Right lobe of liver (tissue), 6 donors: ENCODE results near the gene TSC22D1. TPM values are rescaled to one million over a fixed set of nuclear protein-coding genes. Genes with fewer than 3 reads are reported as not detected.

Experiments
- ATAC-seq, 4 donors: fragments of 200-7000 bp; cut with Tn5 transposase; one replicate each; pipeline ENCODE4 v1.9.1; 2020; ENCODE audit warnings: mild to moderate bottlenecking in 4 of 4, moderate library complexity in 4 of 4
- DNase-seq, 3 donors: peaks; one replicate each; pipeline ENCODE4 v3.0.0-alpha.2; 2020
- H3K27ac ChIP-seq, 3 donors: fragments of 200-600 bp; one replicate each; pipeline ENCODE4 v1.8.0; 2022
- H3K27me3 ChIP-seq, 2 donors: fragments of 200-600 bp; one replicate each; pipeline ENCODE4 v1.8.0; 2022
- H3K36me3 ChIP-seq, 4 donors: fragments of 200-600 bp; sonication (generic) in 1 of 4; one replicate each; pipeline versions ENCODE4 v1.5.1 to v1.8.0; 2017 to 2022; ENCODE audit warnings: control low read depth in 1 of 4
- H3K4me1 ChIP-seq, 4 donors: fragments of 200-600 bp; sonication (generic) in 1 of 4; one replicate each; pipeline versions ENCODE4 v1.5.1 to v1.8.0; 2017 to 2022; ENCODE audit warnings: control low read depth in 1 of 4
- H3K4me3 ChIP-seq, 3 donors: fragments of 200-600 bp; one replicate each; pipeline ENCODE4 v1.8.0; 2022
- H3K9me3 ChIP-seq, 4 donors: fragments of 200-600 bp; sonication (generic) in 1 of 4; one replicate each; pipeline versions ENCODE4 v1.5.1 to v1.8.0; 2017 to 2022; ENCODE audit warnings: control low read depth in 1 of 4
- CTCF ChIP-seq, 4 donors: fragments of 200-600 bp in 3 of 4; fragments of 450-650 bp in 1 of 4; IDR thresholded peaks; one replicate each; pipeline versions ENCODE4 v1.5.1 to v1.8.0; 2016 to 2022; ENCODE audit warnings: antibody characterized with exemption in 4 of 4, mild to moderate bottlenecking in 2 of 4
- POLR2A ChIP-seq: fragments of 450-650 bp; IDR thresholded peaks from one replicate; pipeline ENCODE4 v1.6.1; 2017; ENCODE audit warnings: antibody characterized with exemption, mild to moderate bottlenecking
- WGBS: methylation state at CpG from one replicate; pipeline ENCODE4 v1.1.6; 2018; ENCODE audit warnings: low coverage, low lambda C conversion rate; ENCODE audit not compliant: insufficient coverage; ENCODE audit errors: missing lambda C conversion rate; 5-methylcytosine and 5-hydroxymethylcytosine counted together
- intact Hi-C, 2 donors: fragments of 100-400 bp; cut with DNase I; formaldehyde crosslinking; loops; one replicate each; pipeline versions ENCODE4 v1.11.2 to v1.14.1; 2022
- total RNA-seq, 6 experiments: library from RNA; depleted of rRNA in 2 of 6; stranded (reverse); fragments of >200 nt in 2 of 6; fragmentation: NEBNext Ultra II Directional in 3 of 6; extraction: Animal tissue kit (Norgen Biotek cat#: 25700) in 3 of 6; gene quantifications; one replicate each; pipeline versions ENCODE4 v1.1.0 to v1.2.4, GENCODE V29; 2016 to 2023
- donor health status: DM: no; HTN: yes; CAD: no.
- donor health status: DM: no; HTN: no; CAD: no.
- donor health status: DM: no; HTN: no; CAD: no.
- donor health status: DM: no; HTN: yes; CAD: no.
- donor health status: DM: no; HTN: yes; CAD: no.

The TSC22D1 gene
- total RNA-seq, 6 experiments from 2014 or later, result 21.2 to 44.4 (median 27.9) TPM

DNA sequence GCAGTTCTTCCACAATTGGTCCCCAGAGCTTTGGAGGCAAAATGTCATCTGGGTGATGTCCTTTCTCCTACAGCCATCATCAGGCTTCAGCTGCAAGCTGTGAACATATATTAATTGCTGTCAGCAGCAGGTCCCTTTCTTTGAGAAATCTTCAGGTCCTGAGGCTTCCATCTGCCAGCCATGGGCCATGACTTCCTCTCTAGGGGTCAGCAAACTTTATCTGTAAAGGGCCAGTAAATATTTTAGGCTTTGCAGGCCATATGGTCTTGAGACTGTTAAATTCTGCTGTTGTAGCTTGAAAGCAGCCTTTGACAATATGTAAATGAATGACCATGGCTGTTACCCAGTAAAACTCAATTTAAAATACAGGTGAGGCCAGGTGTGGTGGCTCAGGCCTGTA, 175.4 kb downstream of the TSC22D1 start:
- no peaks in the 10 kb centered on the region for H3K27me3 ChIP-seq
- H3K9me3 ChIP-seq, result no peaks in the 10 kb centered on the region
- no peaks in the 10 kb centered on the region for H3K36me3 ChIP-seq
- no peak for ATAC-seq
- DNase-seq, result no peak
- H3K4me1 ChIP-seq, result peaks cover 0 to 36% (median 5%) of the 10 kb centered on the region in 4 donors
- intact Hi-C loops, result no loop called here
- TF ChIP-seq POLR2A (no peak), CTCF (IDR thresholded peaks at IDR 0.05) (no peak)
- no peak overlapping the region for H3K27ac ChIP-seq
- H3K4me3 ChIP-seq, result no peak overlapping the region

GRCh38 chr13:44399074-44399473, 177.1 kb downstream of the TSC22D1 start:
- no peaks in the 10 kb centered on the region for H3K27me3 ChIP-seq
- H3K9me3 ChIP-seq, result no peaks in the 10 kb centered on the region
- DNase-seq (peak in 1 of 3 donors; percentile 28), ATAC-seq (no peak)
- H3K4me1 ChIP-seq, result peaks cover 0 to 36% (median 5%) of the 10 kb centered on the region in 4 donors
- H3K36me3 ChIP-seq, result no peaks in the 10 kb centered on the region
- no peak overlapping the region for H3K27ac ChIP-seq
- no peak for TF ChIP-seq CTCF (IDR thresholded peaks at IDR 0.05)
- TF ChIP-seq POLR2A, result no peak
- 53% methylated on average over 3 of the region's 3 CpGs for WGBS
- H3K4me3 ChIP-seq, result no peak overlapping the region
- intact Hi-C loops, result no loop called here

GRCh38 chr13:44398606-44399005, 177.5 kb downstream of the TSC22D1 start:
- peaks cover 0 to 39% (median 5%) of the 10 kb centered on the region in 4 donors for H3K4me1 ChIP-seq
- H3K27ac ChIP-seq, result no peak overlapping the region
- H3K27me3 ChIP-seq, result no peaks in the 10 kb centered on the region
- DNase-seq, result peak in 1 of 3 donors; percentile 23
- no peaks in the 10 kb centered on the region for H3K9me3 ChIP-seq
- no peaks in the 10 kb centered on the region for H3K36me3 ChIP-seq
- TF ChIP-seq POLR2A, result no peak
- no peak for TF ChIP-seq CTCF (IDR thresholded peaks at IDR 0.05)
- H3K4me3 ChIP-seq, result no peak overlapping the region
- 71% methylated on average over 1 of the region's 3 CpGs for WGBS
- ATAC-seq, result no peak
- intact Hi-C loops, result no loop called here

GRCh38 chr13:44397766-44398223, 178.3 kb downstream of the TSC22D1 start:
- Histone ChIP-seq H3K27me3 (no peaks in the 10 kb centered on the region), H3K27ac (peak overlapping the region in 2 of 3 donors; percentile 46 to 52), H3K4me3 (no peak overlapping the region), H3K36me3 (no peaks in the 10 kb centered on the region), H3K4me1 (peaks cover 0 to 38% (median 5%) of the 10 kb centered on the region in 4 donors), H3K9me3 (no peaks in the 10 kb centered on the region)
- intact Hi-C loops, result no loop called here
- ATAC-seq, result no peak
- DNase-seq, result peak in 1 of 3 donors; percentile 21
- no peak for TF ChIP-seq POLR2A
- 55% methylated on average over 2 of the region's 3 CpGs for WGBS

GRCh38 chr13:44396701-44397580, 179.2 kb downstream of the TSC22D1 start:
- no peak for TF ChIP-seq CTCF (IDR thresholded peaks at IDR 0.05)
- no peak for TF ChIP-seq POLR2A
- 43% methylated on average over 20 of the region's 26 CpGs for whole genome bisulfite sequencing
- Histone ChIP-seq H3K27ac (peak overlapping the region; percentile 14 to 52 (median 46)), H3K9me3 (no peaks in the 10 kb centered on the region), H3K4me1 (peaks cover 0 to 30% (median 4%) of the 10 kb centered on the region in 4 donors), H3K4me3 (peak overlapping the region in 2 of 3 donors; percentile 10 to 19), H3K27me3 (no peaks in the 10 kb centered on the region), H3K36me3 (no peaks in the 10 kb centered on the region)
- ATAC-seq (peak; percentile 47 to 61 (median 51)), DNase-seq (peak in 1 of 3 donors; percentile 44)
- intact Hi-C loops, result no loop called here
